Measurements from ENCODE around the gene AKR1C1.
"Not testable (repeated sequence)": the region's sequence is repeated elsewhere in the genome, so short reads cannot be mapped to it uniquely, and the experiment has no call there.

The AKR1C1 gene

GRCh38 chr10:4984223-4984622 lies 21.0 kb downstream of the AKR1C1 start:
- no peak for DNase-seq

GRCh38 chr10:4984971-4985594 lies 21.9 kb downstream of the AKR1C1 start:
- no peak for DNase-seq

- not testable (repeated sequence) for DNase-seq
Observed at GRCh38 chr10:4988000-4988641, 24.9 kb downstream of the AKR1C1 start.

- DNase-seq: no peak
Observed at GRCh38 chr10:4990217-4990616, 27.0 kb downstream of the AKR1C1 start.

GRCh38 chr10:4991463-4991862 lies 28.2 kb downstream of the AKR1C1 start:
- not testable (repeated sequence) for DNase-seq

- not testable (repeated sequence) for DNase-seq
Observed at GRCh38 chr10:4992564-4992963, 29.3 kb downstream of the AKR1C1 start.

- DNase-seq: not testable (repeated sequence)
Observed at GRCh38 chr10:4994260-4994659, 31.0 kb downstream of the AKR1C1 start.

GRCh38 chr10:4998671-4999070 lies 35.5 kb downstream of the AKR1C1 start:
- DNase-seq: no peak

GRCh38 chr10:5002013-5002727 lies 39.0 kb downstream of the AKR1C1 start:
- DNase-seq: no peak

- DNase-seq: not testable (repeated sequence)
Observed at GRCh38 chr10:5003127-5004029, 40.2 kb downstream of the AKR1C1 start, which contains the start of gene AKR1C2. Gene AKR1C2 (minus strand): TSS chr10:5003857. CDS start chr10:5003835, 22 bp downstream.

- DNase-seq: not testable (repeated sequence)
Observed at GRCh38 chr10:5004030-5004385, 40.8 kb downstream of the AKR1C1 start.

GRCh38 chr10:5004501-5004900 lies 41.3 kb downstream of the AKR1C1 start:
- DNase-seq: not testable (repeated sequence)

- not testable (repeated sequence) for DNase-seq
Observed at GRCh38 chr10:5008857-5009548, 45.8 kb downstream of the AKR1C1 start.

GRCh38 chr10:5010043-5010442 lies 46.8 kb downstream of the AKR1C1 start:
- not testable (repeated sequence) for DNase-seq

GRCh38 chr10:5011392-5011791 lies 48.2 kb downstream of the AKR1C1 start:
- DNase-seq: not testable (repeated sequence)

GRCh38 chr10:5012595-5012994 lies 49.4 kb downstream of the AKR1C1 start:
- no peak for DNase-seq

- no peak for DNase-seq
Observed at GRCh38 chr10:5013385-5013784, 50.2 kb downstream of the AKR1C1 start.

GRCh38 chr10:5014200-5014910 lies 51.1 kb downstream of the AKR1C1 start:
- not testable (repeated sequence) for DNase-seq

- DNase-seq: peak; percentile 80
Observed at GRCh38 chr10:5014936-5015335, 51.7 kb downstream of the AKR1C1 start.

- no peak for DNase-seq
Observed at GRCh38 chr10:5018134-5018533, 54.9 kb downstream of the AKR1C1 start.

- peak; percentile 64 for DNase-seq
Observed at GRCh38 chr10:5018671-5019277, 55.6 kb downstream of the AKR1C1 start.

Data from hematopoietic multipotent progenitor cell treated with erythropoietin and hydrocortisone succinate and interleukin-3 and kit ligand, for 8 days (in vitro differentiated cells).